CD4-positive, alpha-beta T cell (primary cell): ENCODE results near the gene CDH2. TPM values are rescaled to one million over a fixed set of nuclear protein-coding genes. Genes with fewer than 3 reads are reported as not detected.

ENCODE experiments used
- ATAC-seq: fragments of 200-7000 bp; cut with Tn5 transposase; one replicate; pipeline ENCODE4 v1.10.0; 2022; ENCODE audit warnings: mild to moderate bottlenecking; ENCODE audit not compliant: poor library complexity
- CTCF ChIA-PET: fragments of 350-600 bp; sonication (Branson Sonifier 250); formaldehyde crosslinking; loops from one replicate; lab custom pipeline; 2021; ENCODE audit warnings: antibody characterized with exemption, inconsistent platforms; lab: Charles Lee
- POLR2A ChIA-PET: fragments of 350-600 bp; sonication (Branson Sonifier 250); formaldehyde crosslinking; loops from one replicate; lab custom pipeline; 2021; ENCODE audit warnings: antibody characterized with exemption, inconsistent platforms; lab: Charles Lee
- DNase-seq, 14 experiments: peaks; one replicate each; pipeline ENCODE4 v3.0.0-alpha.2; 2013 to 2020; ENCODE audit warnings: mixed read lengths in 2 of 14
- H3K27ac ChIP-seq, 2 donors: one replicate each; pipeline versions ENCODE4 v1.5.1 to v1.7.0; 2013; ENCODE audit warnings: low read length in 2 of 2, low read depth in 1 of 2, mild to moderate bottlenecking in 1 of 2
- H3K27me3 ChIP-seq, 2 experiments: 1 replicate in 1 of 2; 2 replicates in 1 of 2; pipeline versions ENCODE4 v1.6.1 to v1.7.0; 2013; ENCODE audit warnings: low read length in 2 of 2, control low read depth in 1 of 2, mild to moderate bottlenecking in 1 of 2, moderate library complexity in 1 of 2; ENCODE audit not compliant: insufficient read depth in 2 of 2, control insufficient read depth in 1 of 2
- H3K36me3 ChIP-seq: one replicate; pipeline ENCODE4 v1.6.1; 2013; ENCODE audit warnings: low read length, control low read depth; ENCODE audit not compliant: insufficient read depth
- H3K4me1 ChIP-seq: one replicate; pipeline ENCODE4 v1.6.1; 2013; ENCODE audit warnings: low read length, control low read depth; ENCODE audit not compliant: insufficient read depth
- H3K4me3 ChIP-seq: one replicate; pipeline ENCODE4 v1.5.1; 2013; ENCODE audit warnings: mild to moderate bottlenecking, low read length, moderate library complexity
- H3K9me3 ChIP-seq, 2 experiments: 1 replicate in 1 of 2; 2 replicates in 1 of 2; pipeline versions ENCODE4 v1.6.1 to v1.7.0; 2013; ENCODE audit warnings: low read length in 2 of 2, mild to moderate bottlenecking in 2 of 2, control low read depth in 1 of 2, moderate library complexity in 1 of 2; ENCODE audit not compliant: control insufficient read depth in 1 of 2, insufficient read depth in 1 of 2
- H3K27ac Mint-ChIP-seq: one replicate; pipeline ENCODE4 v1.8.0; 2020; ENCODE audit warnings: mixed read lengths
- H3K27me3 Mint-ChIP-seq: one replicate; pipeline ENCODE4 v1.8.0; 2021; ENCODE audit warnings: mixed read lengths
- H3K36me3 Mint-ChIP-seq: one replicate; pipeline ENCODE4 v1.8.0; 2021; ENCODE audit warnings: low read depth, mixed read lengths
- H3K4me1 Mint-ChIP-seq: one replicate; pipeline ENCODE4 v1.8.0; 2021; ENCODE audit warnings: low read depth, mixed read lengths
- H3K4me3 Mint-ChIP-seq: one replicate; pipeline ENCODE4 v1.8.0; 2020; ENCODE audit warnings: mild to moderate bottlenecking, mixed read lengths
- H3K9me3 Mint-ChIP-seq: one replicate; pipeline ENCODE4 v1.8.0; 2020; ENCODE audit warnings: mixed read lengths
- intact Hi-C, 2 experiments: fragments of 100-400 bp; cut with DNase I in 1 of 2; cut with micrococcal nuclease in 1 of 2; formaldehyde crosslinking; loops; one replicate each; pipeline versions ENCODE4 v1.15.1 to v1.9.0; 2023 to 2025; cut with DNase I, micrococcal nuclease
- total RNA-seq, 174 experiments: library from RNA in 2 of 174; stranded (reverse) in 2 of 174; gene quantifications; one replicate each; pipeline ENCODE4 v1.2.3 and lab custom pipeline; 2021 to 2026
- TF ChIP-seq, protein P1 (sequence below): fragments of 200-600 bp; IDR thresholded peaks from one replicate; pipeline ENCODE4 v1.8.0; 2022; ENCODE audit warnings: antibody characterized with exemption, mild to moderate bottlenecking

Gene CDH2
- total RNA-seq, 2 experiments from 2014 or later = not detected

DNA sequence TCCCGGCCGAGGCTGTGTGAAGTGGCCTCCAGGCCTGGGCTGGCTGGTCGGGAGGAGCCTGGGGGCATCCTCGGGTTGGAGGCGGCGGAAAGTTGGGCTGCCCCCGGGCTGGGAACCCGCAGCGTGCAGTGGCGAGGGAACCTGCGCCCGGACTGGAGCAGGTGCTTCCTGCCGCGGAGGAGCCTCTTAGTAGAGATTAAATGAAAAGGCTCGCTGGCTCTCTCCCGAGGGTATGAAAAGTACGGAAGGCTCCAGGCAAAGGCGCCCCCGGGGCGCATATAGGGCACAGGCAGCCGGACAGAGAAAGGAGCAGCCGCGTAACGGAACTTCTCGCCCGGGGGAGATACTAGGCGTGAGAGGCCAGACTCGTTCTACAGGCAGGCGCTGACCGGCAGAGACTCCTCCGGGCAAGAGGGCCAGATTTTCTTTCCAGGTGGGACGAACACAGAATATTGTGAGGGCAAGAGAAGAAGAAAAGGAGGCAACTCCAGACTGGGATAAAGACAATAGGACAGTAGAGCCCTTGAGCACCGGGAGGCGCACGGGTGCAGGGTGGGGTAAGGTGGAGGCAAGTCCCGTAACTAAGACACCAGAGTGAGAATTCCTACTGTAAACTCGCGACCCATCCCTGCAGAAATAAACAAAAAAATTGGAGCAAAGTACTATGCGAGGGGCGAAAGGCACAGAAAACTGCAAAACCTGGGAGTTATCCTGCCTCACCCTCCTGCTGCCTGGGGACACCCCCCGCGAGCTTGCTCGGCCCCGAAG, 816 bp downstream of the CDH2 start:
- Histone ChIP-seq H3K4me1 (peaks cover 4% of the 10 kb centered on the region), H3K27ac (no peak overlapping the region), H3K27me3 (peaks cover 20 to 48% of the 10 kb centered on the region in 2 experiments), H3K36me3 (no peaks in the 10 kb centered on the region), H3K9me3 (peaks cover 0 to 24% of the 10 kb centered on the region in 2 experiments), H3K4me3 (no peak overlapping the region)
- H3K9me3 Mint-ChIP-seq = no peaks in the 10 kb centered on the region
- peaks cover 68% of the 10 kb centered on the region for H3K27me3 Mint-ChIP-seq
- no peak for DNase-seq
- intact Hi-C loops = no loop called here
- no peaks in the 10 kb centered on the region for H3K36me3 Mint-ChIP-seq
- ATAC-seq = no peak
- POLR2A ChIA-PET = no interaction called here
- CTCF ChIA-PET = no interaction called here
- no peak overlapping the region for H3K27ac Mint-ChIP-seq
- H3K4me3 Mint-ChIP-seq = peak overlapping the region; percentile 73
- TF ChIP-seq, protein P1, sequence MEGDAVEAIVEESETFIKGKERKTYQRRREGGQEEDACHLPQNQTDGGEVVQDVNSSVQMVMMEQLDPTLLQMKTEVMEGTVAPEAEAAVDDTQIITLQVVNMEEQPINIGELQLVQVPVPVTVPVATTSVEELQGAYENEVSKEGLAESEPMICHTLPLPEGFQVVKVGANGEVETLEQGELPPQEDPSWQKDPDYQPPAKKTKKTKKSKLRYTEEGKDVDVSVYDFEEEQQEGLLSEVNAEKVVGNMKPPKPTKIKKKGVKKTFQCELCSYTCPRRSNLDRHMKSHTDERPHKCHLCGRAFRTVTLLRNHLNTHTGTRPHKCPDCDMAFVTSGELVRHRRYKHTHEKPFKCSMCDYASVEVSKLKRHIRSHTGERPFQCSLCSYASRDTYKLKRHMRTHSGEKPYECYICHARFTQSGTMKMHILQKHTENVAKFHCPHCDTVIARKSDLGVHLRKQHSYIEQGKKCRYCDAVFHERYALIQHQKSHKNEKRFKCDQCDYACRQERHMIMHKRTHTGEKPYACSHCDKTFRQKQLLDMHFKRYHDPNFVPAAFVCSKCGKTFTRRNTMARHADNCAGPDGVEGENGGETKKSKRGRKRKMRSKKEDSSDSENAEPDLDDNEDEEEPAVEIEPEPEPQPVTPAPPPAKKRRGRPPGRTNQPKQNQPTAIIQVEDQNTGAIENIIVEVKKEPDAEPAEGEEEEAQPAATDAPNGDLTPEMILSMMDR = no peak
- peaks cover 17% of the 10 kb centered on the region for H3K4me1 Mint-ChIP-seq

DNA sequence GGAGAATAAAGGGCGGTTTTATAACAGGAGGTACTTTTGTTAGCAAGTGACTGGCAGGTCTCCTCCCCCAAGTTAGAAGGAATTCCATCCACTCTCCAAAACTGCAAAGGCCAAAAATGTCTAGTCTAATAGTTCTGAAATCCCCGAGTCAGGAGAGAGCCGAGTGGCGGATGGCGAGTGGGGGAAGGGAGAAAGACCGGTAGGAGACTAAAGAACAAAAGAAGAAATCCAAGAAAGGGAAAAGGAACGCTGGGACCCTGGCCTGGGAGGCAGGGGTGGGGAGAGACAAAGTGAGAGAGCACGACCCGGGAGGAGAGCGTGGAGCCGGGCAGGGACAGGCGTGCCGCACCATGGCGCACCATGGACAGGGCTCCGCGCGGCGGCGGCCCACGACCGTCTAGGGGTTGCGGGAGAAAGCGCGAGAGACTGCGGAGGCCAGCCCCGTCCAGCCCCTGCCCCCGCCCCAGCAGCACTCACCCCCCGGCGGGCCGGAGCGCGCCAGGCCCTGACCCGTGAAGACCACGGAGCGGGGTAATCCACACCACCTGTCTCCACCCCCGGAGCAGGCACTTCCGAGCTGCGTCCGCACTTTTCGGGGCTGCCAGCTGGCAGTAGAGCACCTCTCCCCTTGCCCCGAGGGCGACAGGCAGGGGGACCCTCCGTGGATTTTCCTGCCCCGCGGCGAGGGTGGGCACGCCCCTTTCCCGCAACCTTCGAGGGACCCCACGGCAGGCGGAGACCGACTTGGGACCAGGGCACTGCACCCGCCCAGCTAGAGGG, 1.6 kb downstream of the CDH2 start:
- peaks cover 4% of the 10 kb centered on the region for H3K4me1 ChIP-seq
- H3K36me3 ChIP-seq = no peaks in the 10 kb centered on the region
- CTCF ChIA-PET = no interaction called here
- Mint-ChIP-seq H3K36me3 (no peaks in the 10 kb centered on the region), H3K9me3 (no peaks in the 10 kb centered on the region), H3K4me3 (peak overlapping the region; percentile 67), H3K27ac (no peak overlapping the region), H3K4me1 (peaks cover 17% of the 10 kb centered on the region), H3K27me3 (peaks cover 60% of the 10 kb centered on the region)
- H3K9me3 ChIP-seq = peaks cover 0 to 29% of the 10 kb centered on the region in 2 experiments
- TF ChIP-seq, protein P1 = no peak
- no peak overlapping the region for H3K4me3 ChIP-seq
- ATAC-seq (no peak), DNase-seq (no peak)
- H3K27me3 ChIP-seq = peaks cover 20 to 48% of the 10 kb centered on the region in 2 experiments
- POLR2A ChIA-PET = no interaction called here
- H3K27ac ChIP-seq = no peak overlapping the region
- intact Hi-C loops = no loop called here

DNA sequence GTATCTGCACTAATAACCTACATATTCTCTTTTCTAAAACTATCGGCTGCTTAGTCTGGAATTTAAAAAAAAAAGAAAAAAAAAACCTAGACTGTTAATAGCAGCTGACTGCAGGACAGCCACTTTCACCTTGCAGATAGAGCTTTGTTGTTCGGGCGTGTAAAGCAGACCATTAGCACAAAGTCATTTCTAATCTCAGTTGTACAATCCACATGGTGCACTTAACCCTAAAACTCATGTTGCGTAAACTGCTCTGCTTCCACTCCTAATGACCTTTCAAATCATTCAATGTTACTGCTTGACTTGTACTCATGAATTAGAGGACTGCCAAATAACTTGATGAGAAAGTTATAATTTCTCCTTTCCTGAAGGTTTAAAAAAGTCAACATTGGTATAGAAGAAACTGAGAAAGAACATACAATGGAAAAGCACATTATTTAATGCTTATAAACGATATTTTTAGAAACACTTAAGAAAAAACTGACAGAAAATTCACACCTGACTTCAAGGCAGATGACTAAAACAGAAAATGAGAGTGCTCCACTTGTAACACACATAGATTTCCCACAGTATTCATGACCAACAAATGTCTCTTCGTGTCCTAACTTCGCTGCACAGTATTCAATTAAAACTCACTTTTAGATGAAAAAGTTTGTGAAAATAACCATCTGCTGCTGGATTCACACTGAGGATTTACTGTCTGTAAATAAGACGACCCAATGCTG, 2.6 kb downstream of the CDH2 start:
- POLR2A ChIA-PET = no interaction called here
- Histone ChIP-seq H3K4me3 (no peak overlapping the region), H3K27ac (no peak overlapping the region), H3K27me3 (peaks cover 20 to 48% of the 10 kb centered on the region in 2 experiments), H3K9me3 (peaks cover 0 to 32% of the 10 kb centered on the region in 2 experiments), H3K36me3 (no peaks in the 10 kb centered on the region), H3K4me1 (peaks cover 4% of the 10 kb centered on the region)
- TF ChIP-seq, protein P1 = no peak
- Mint-ChIP-seq H3K4me1 (peaks cover 17% of the 10 kb centered on the region), H3K9me3 (no peaks in the 10 kb centered on the region), H3K27ac (no peak overlapping the region), H3K27me3 (peaks cover 50% of the 10 kb centered on the region), H3K4me3 (peak overlapping the region; percentile 35), H3K36me3 (no peaks in the 10 kb centered on the region)
- CTCF ChIA-PET = no interaction called here
- ATAC-seq (no peak), DNase-seq (no peak)
- intact Hi-C loops = no loop called here
